B cell (primary cell): ENCODE data around the gene PSG2. TPM values are rescaled to one million over a fixed set of nuclear protein-coding genes. Genes with fewer than 3 reads are reported as not detected.
"Not testable (repeated sequence)": the region's sequence is repeated elsewhere in the genome, so short reads cannot be mapped to it uniquely, and the experiment has no call there.

Experiments
- ATAC-seq: fragments of 200-7000 bp; cut with Tn5 transposase; one replicate; pipeline ENCODE4 v1.10.0; 2021; ENCODE audit warnings: low read depth, mild to moderate bottlenecking, moderate number of reproducible peaks, moderate library complexity
- CTCF ChIA-PET: fragments of 350-600 bp; sonication (Branson Sonifier 250); formaldehyde crosslinking; loops from one replicate; lab custom pipeline; 2021; ENCODE audit warnings: antibody characterized with exemption, inconsistent platforms; lab: Charles Lee
- POLR2A ChIA-PET: fragments of 350-600 bp; sonication (Branson Sonifier 250); formaldehyde crosslinking; loops from one replicate; lab custom pipeline; 2021; ENCODE audit warnings: antibody characterized with exemption; lab: Charles Lee
- DNase-seq: peaks from one replicate; pipeline ENCODE4 v3.0.0; 2013
- H2AFZ ChIP-seq: 2 replicates; pipeline ENCODE4 v1.6.1; 2012; ENCODE audit warnings: mild to moderate bottlenecking, low read depth, low read length; ENCODE audit not compliant: insufficient read depth, poor library complexity, severe bottlenecking
- H3K27ac ChIP-seq, 2 donors: 1 replicate in 1 of 2; 2 replicates in 1 of 2; pipeline ENCODE4 v1.5.1; 2012 to 2013; ENCODE audit warnings: low read length in 2 of 2, mild to moderate bottlenecking in 2 of 2, moderate library complexity in 1 of 2
- H3K27me3 ChIP-seq, 4 experiments: fragments of 200-600 bp in 1 of 4; sonication (generic) in 1 of 4; replicated peaks in 1 of 4; 1 replicate in 2 of 4; 2 replicates in 2 of 4; pipeline versions ENCODE4 v1.6.1 to v1.7.0; 2013 to 2016; ENCODE audit warnings: low read length in 3 of 4, mild to moderate bottlenecking in 2 of 4, mixed read lengths in 1 of 4, moderate library complexity in 1 of 4; ENCODE audit not compliant: insufficient read depth in 4 of 4, control insufficient read depth in 3 of 4; ENCODE audit errors: control extremely low read depth in 1 of 4
- H3K36me3 ChIP-seq, 2 experiments: replicated peaks in 1 of 2; 1 replicate in 1 of 2; 2 replicates in 1 of 2; pipeline versions ENCODE4 v1.6.1 to v1.7.1; 2013; ENCODE audit warnings: low read length in 1 of 2; ENCODE audit not compliant: insufficient read depth in 2 of 2, control insufficient read depth in 1 of 2; ENCODE audit errors: control extremely low read depth in 1 of 2, extremely low read depth in 1 of 2
- H3K4me1 ChIP-seq, 2 donors: fragments of 200-600 bp in 1 of 2; sonication (generic) in 1 of 2; 1 replicate in 1 of 2; 2 replicates in 1 of 2; pipeline versions ENCODE4 v1.5.1 to v1.6.1; 2013 to 2017; ENCODE audit warnings: low read length in 2 of 2; ENCODE audit not compliant: control insufficient read depth in 2 of 2, insufficient read depth in 2 of 2
- H3K4me2 ChIP-seq: replicated peaks from 2 replicates; pipeline ENCODE3; 2012; ENCODE audit warnings: mild to moderate bottlenecking, low read depth, low read length; ENCODE audit not compliant: poor library complexity, severe bottlenecking
- H3K4me3 ChIP-seq, 5 experiments: fragments of 200-600 bp in 1 of 5; sonication (generic) in 1 of 5; 1 replicate in 3 of 5; 2 replicates in 2 of 5; pipeline versions ENCODE4 v1.5.1 to v1.7.0; 2011 to 2016; ENCODE audit warnings: low read length in 4 of 5, mild to moderate bottlenecking in 4 of 5, low read depth in 2 of 5, control low read depth in 1 of 5, moderate library complexity in 1 of 5; ENCODE audit not compliant: insufficient read depth in 1 of 5; ENCODE audit errors: control extremely low read depth in 1 of 5, extremely low read depth in 1 of 5
- H3K79me2 ChIP-seq: fragments of 200-600 bp; sonication (generic); one replicate; pipeline ENCODE4 v1.6.0; 2016; ENCODE audit warnings: low read length; ENCODE audit not compliant: control insufficient read depth, insufficient read depth
- H3K9ac ChIP-seq: fragments of 200-600 bp; sonication (generic); 2 replicates; pipeline ENCODE4 v1.6.1; 2017; ENCODE audit warnings: mild to moderate bottlenecking, low read length, moderate library complexity
- H3K9me3 ChIP-seq, 3 donors: one replicate each; pipeline versions ENCODE4 v1.6.1 to v1.7.1; 2013; ENCODE audit warnings: low read length in 2 of 3; ENCODE audit not compliant: control insufficient read depth in 2 of 3, insufficient read depth in 1 of 3; ENCODE audit errors: control extremely low read depth in 1 of 3
- H4K20me1 ChIP-seq: 2 replicates; pipeline ENCODE4 v1.6.0; 2012; ENCODE audit warnings: mild to moderate bottlenecking, low read length; ENCODE audit not compliant: insufficient read depth, control insufficient read depth, poor library complexity, severe bottlenecking
- H3K27ac Mint-ChIP-seq: one replicate; pipeline ENCODE4 v1.8.0; 2021; ENCODE audit warnings: mixed read lengths
- H3K27me3 Mint-ChIP-seq: one replicate; pipeline ENCODE4 v1.8.0; 2021; ENCODE audit warnings: mixed read lengths
- H3K4me1 Mint-ChIP-seq: one replicate; pipeline ENCODE4 v1.8.0; 2021; ENCODE audit warnings: mixed read lengths
- H3K4me3 Mint-ChIP-seq: one replicate; pipeline ENCODE4 v1.8.0; 2021; ENCODE audit warnings: mixed read lengths
- H3K9me3 Mint-ChIP-seq: one replicate; pipeline ENCODE4 v1.8.0; 2022; ENCODE audit warnings: mixed read lengths; ENCODE audit not compliant: insufficient read depth
- WGBS: methylation state at CpG from one replicate; pipeline ENCODE4 v1.1.5; 2013; ENCODE audit warnings: missing lambda C conversion rate; ENCODE audit not compliant: insufficient coverage; 5-methylcytosine and 5-hydroxymethylcytosine counted together
- intact Hi-C: fragments of 100-400 bp; cut with micrococcal nuclease; formaldehyde crosslinking; loops from one replicate; pipeline ENCODE4 v1.10.0; 2022
- polyA plus RNA-seq: library from polyadenylated mRNA; depleted of rRNA; stranded (reverse); fragments of >200 nt; gene quantifications from 2 replicates; pipeline ENCODE4 v1.2.3, GENCODE V29; 2012
- total RNA-seq, 2 donors: library from RNA; stranded (reverse); fragments of 120-200 nt in 1 of 2; gene quantifications; 1 replicate in 1 of 2; 2 replicates in 1 of 2; pipeline versions ENCODE4 v1.2.3 to v1.2.4, GENCODE V29; 2013 to 2022

The PSG2 gene
- total and polyA plus RNA-seq, 2 donors (not counting 1 experiment from before 2014, with no cell fraction given), result not detected

DNA sequence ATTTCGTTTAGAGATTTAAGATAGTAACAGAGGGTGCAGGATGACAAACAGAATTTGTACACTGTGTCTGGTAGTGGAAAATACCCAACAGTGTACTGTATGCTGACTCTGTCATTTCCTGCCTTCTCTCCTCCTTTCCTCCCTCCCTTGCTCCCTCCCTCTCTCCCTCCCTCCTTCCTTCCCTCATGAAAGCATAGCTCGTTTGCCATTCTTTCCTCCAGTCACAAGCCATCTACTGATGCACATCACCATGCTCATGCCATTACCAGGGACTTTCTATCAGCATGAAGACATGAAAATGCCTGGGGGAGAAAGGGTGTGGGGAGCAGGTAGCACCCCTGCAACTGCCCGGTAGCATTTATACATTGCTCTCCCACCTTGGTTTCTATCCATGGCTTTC lies 37.0 kb upstream of the PSG2 start:
- H3K27me3 Mint-ChIP-seq, H3K27ac ChIP-seq, intact Hi-C loops, H3K4me3 Mint-ChIP-seq, H3K36me3 ChIP-seq, H3K4me3 ChIP-seq, CTCF ChIA-PET, H3K9me3 ChIP-seq, ATAC-seq, DNase-seq, H3K9me3 Mint-ChIP-seq, H3K4me1 Mint-ChIP-seq, H3K4me2 ChIP-seq, H3K27me3 ChIP-seq, H2AFZ ChIP-seq, H3K9ac ChIP-seq, H3K79me2 ChIP-seq, H3K4me1 ChIP-seq, POLR2A ChIA-PET, H4K20me1 ChIP-seq, H3K27ac Mint-ChIP-seq: not testable (repeated sequence)
- WGBS, result 60% methylated on average over 1 of the region's 3 CpGs

DNA sequence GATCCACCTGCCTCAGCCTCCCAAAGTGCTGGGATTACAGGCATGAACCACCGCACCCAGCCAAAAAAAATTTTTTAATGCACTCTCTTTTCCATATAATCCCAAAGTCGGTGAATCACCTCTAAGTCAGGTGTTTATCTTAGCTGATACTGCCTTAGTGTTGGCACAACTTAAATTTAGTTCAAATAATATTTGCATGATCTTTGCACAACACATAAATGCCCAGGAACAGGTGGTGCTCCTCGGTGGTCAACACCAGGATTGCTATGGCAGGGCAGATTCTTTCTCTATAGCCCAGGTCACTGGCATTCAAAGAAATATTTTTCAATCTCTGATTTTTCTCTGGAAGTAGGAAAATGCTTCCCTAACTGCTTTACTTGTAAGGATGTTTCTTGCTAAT lies 33.9 kb upstream of the PSG2 start:
- H2AFZ ChIP-seq, CTCF ChIA-PET, H3K9me3 ChIP-seq, H3K4me2 ChIP-seq, H3K4me3 ChIP-seq, H3K36me3 ChIP-seq, intact Hi-C loops, DNase-seq, H3K27ac Mint-ChIP-seq, H3K79me2 ChIP-seq, H3K27ac ChIP-seq, H4K20me1 ChIP-seq, H3K4me1 Mint-ChIP-seq, ATAC-seq, H3K4me3 Mint-ChIP-seq, H3K9ac ChIP-seq, H3K4me1 ChIP-seq, H3K27me3 Mint-ChIP-seq, H3K27me3 ChIP-seq, POLR2A ChIA-PET, H3K9me3 Mint-ChIP-seq: not testable (repeated sequence)
- WGBS, result 100% methylated on average over 1 of the region's 3 CpGs

DNA sequence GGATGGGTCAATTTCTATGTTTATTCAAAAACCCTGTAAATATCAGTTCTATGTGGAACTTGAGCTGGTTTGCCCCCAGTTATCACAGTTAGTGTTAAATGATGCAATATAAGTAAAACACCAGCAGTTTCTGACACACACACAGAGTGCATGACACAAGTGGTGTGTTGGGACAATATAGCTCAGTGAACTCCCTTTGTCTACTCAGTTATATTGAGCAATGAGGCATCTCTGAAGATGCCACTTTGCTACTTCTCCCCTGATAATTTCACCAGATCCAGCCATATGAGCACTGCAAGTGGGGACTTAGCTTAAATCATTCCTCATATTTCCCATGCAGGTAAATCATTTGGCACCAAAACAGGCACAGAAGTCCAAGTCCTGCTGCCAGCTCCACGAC lies 33.0 kb upstream of the PSG2 start:
- CTCF ChIA-PET, H3K27me3 ChIP-seq, H3K79me2 ChIP-seq, H3K4me3 Mint-ChIP-seq, H3K9me3 Mint-ChIP-seq, H3K27ac ChIP-seq, intact Hi-C loops, H3K4me3 ChIP-seq, H4K20me1 ChIP-seq, H3K36me3 ChIP-seq, H3K9ac ChIP-seq, H2AFZ ChIP-seq, H3K4me1 Mint-ChIP-seq, H3K27ac Mint-ChIP-seq, H3K4me2 ChIP-seq, H3K4me1 ChIP-seq, H3K27me3 Mint-ChIP-seq, H3K9me3 ChIP-seq, POLR2A ChIA-PET, ATAC-seq, DNase-seq: not testable (repeated sequence)
- no CpG with 5 or more reads among the region's 1 CpG for WGBS

DNA sequence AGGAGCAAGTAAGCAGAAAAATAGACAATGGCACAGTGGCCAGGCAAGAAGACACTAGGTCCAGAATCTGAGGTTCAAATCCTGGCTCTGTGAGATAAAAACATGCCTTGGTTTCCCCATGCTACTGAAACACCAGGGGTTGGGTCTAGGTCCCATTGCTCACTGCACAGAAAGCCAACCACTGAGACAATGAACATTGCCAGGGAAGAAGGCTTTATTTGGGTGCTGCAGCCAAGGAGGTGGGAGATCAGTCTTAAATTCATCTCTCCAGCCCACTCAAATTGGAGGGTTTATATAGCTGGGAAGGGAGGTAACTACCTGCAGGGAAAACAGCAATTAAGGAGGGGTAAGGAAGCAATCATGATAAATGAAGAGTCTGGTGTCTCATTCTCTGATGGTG lies 32.6 kb upstream of the PSG2 start:
- H3K4me1 Mint-ChIP-seq, CTCF ChIA-PET, H3K4me3 Mint-ChIP-seq, H4K20me1 ChIP-seq, H3K79me2 ChIP-seq, H3K36me3 ChIP-seq, H3K27ac Mint-ChIP-seq, H2AFZ ChIP-seq, H3K9ac ChIP-seq, H3K4me2 ChIP-seq, H3K27ac ChIP-seq, ATAC-seq, POLR2A ChIA-PET, intact Hi-C loops, H3K9me3 Mint-ChIP-seq, H3K27me3 ChIP-seq, H3K27me3 Mint-ChIP-seq, H3K4me3 ChIP-seq, H3K9me3 ChIP-seq, H3K4me1 ChIP-seq, DNase-seq: not testable (repeated sequence)
